Subcutaneous adipose tissue (tissue), 4 donors: ENCODE measurements around the gene EIF4ENIF1. TPM values are rescaled to one million over a fixed set of nuclear protein-coding genes. Genes with fewer than 3 reads are reported as not detected.

Source experiments
- total RNA-seq, 4 donors: library from RNA; depleted of rRNA; stranded (reverse); fragments of >200 nt; gene quantifications; one replicate each; pipeline ENCODE4 v1.1.0, GENCODE V29; 2016
- TF ChIP-seq, protein P1 (sequence below): fragments of 450-650 bp; IDR thresholded peaks from one replicate; pipeline ENCODE4 v1.5.1; 2016; ENCODE audit warnings: low read depth, mild to moderate bottlenecking, control low read depth, antibody characterized with exemption, moderate library complexity

Gene EIF4ENIF1
- total RNA-seq, 4 donors from 2014 or later, result 10.5 to 19.6 (median 15.3) TPM

- TF ChIP-seq, protein P1, sequence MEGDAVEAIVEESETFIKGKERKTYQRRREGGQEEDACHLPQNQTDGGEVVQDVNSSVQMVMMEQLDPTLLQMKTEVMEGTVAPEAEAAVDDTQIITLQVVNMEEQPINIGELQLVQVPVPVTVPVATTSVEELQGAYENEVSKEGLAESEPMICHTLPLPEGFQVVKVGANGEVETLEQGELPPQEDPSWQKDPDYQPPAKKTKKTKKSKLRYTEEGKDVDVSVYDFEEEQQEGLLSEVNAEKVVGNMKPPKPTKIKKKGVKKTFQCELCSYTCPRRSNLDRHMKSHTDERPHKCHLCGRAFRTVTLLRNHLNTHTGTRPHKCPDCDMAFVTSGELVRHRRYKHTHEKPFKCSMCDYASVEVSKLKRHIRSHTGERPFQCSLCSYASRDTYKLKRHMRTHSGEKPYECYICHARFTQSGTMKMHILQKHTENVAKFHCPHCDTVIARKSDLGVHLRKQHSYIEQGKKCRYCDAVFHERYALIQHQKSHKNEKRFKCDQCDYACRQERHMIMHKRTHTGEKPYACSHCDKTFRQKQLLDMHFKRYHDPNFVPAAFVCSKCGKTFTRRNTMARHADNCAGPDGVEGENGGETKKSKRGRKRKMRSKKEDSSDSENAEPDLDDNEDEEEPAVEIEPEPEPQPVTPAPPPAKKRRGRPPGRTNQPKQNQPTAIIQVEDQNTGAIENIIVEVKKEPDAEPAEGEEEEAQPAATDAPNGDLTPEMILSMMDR, result no peak
These were observed 49.8 kb downstream of the EIF4ENIF1 start for GRCh38 chr22:31439808-31440207.

DNA sequence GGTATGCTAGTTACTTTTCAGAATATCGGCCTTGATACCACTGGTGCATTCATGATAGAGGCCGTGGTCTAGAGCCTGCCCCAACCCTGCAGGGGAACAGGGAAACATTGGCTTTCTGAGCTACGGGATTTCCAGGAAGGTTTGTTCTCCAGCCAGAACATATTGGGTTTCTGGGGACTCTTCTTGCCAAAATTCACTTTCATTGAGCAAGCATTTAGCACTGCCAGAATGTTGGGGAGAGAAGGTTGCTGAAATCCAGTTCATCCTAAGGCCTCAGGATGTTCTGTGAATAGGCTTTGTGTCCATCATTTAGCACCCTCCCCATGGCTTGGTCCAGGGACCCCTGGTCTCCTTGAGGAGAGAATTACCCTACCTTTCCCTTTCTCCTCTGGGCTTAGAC is 53.5 kb downstream of the EIF4ENIF1 start:
- TF ChIP-seq, protein P1, result no peak

GRCh38 chr22:31431950-31432349 is 57.7 kb downstream of the EIF4ENIF1 start:
- TF ChIP-seq, protein P1, result no peak

- TF ChIP-seq, protein P1, result no peak
These were observed 64.2 kb downstream of the EIF4ENIF1 start for GRCh38 chr22:31425331-31426050.

DNA sequence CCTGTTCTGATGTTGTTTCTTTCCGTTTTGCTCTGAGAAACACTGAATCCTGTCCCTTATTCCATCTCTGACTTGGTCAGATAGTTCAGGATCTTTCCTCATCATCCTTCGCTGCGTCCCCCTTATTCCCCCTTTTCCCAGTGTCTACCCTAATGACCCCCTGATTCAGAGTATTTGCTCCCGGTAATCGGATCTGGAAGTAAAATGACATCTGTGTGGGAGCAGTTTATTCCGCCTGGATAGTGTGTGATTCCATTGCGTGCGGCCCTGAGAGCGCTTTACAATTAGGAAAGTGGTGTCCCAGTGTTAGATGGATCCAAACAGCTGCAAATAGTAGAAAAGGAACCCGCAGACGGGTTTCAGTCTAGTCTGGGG is 89.6 kb downstream of the EIF4ENIF1 start:
- TF ChIP-seq, protein P1, result no peak

GRCh38 chr22:31399211-31400022 is 90.2 kb downstream of the EIF4ENIF1 start, which contains the start of gene DRG1:
Gene DRG1, plus strand, starts transcription at chr22:31399604. Its CDS starts 80 bp downstream, at chr22:31399684.
- TF ChIP-seq, protein P1, result no peak

- TF ChIP-seq, protein P1, result no peak
These were observed 91.4 kb downstream of the EIF4ENIF1 start for GRCh38 chr22:31398231-31398630.
